HG02938 (cell line): ENCODE measurements around the gene CBX2.
"Not testable (repeated sequence)": the region's sequence is repeated elsewhere in the genome, so short reads cannot be mapped to it uniquely, and the experiment has no call there.

Experiments
- ATAC-seq: cut with Tn5 transposase; IDR thresholded peaks from one replicate; pipeline ENCODE4 v1.9.1; 2021; ENCODE audit warnings: mild to moderate bottlenecking, moderate library complexity; ENCODE audit not compliant: unreplicated experiment

CBX2 gene

DNA sequence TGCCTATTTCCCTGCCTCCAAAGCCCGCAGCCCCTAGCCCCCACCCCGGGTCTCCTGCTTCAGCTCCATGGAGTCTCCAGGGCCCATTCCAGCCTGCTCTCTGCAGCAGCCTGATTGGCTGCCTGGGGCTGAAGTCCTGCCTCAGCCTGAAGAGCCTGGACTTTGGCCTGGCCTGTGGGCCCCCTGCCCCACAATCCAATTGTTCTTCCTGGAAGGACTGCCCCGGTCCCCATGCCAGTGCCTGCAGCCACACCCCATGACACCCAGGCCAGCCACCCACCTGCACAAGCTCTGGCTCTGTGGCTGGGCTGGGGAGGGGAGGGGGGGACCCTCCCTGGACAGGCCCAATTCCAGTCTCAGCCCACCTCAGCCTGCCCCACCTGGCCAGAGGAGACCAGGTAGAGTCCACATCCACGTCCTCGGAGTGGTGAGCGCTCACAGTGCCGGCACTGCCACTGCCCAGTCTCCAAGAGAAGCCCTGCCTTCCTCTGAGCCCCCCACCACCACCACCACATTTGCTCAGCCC is 34.9 kb upstream of the CBX2 start:
- ATAC-seq, result no peak

DNA sequence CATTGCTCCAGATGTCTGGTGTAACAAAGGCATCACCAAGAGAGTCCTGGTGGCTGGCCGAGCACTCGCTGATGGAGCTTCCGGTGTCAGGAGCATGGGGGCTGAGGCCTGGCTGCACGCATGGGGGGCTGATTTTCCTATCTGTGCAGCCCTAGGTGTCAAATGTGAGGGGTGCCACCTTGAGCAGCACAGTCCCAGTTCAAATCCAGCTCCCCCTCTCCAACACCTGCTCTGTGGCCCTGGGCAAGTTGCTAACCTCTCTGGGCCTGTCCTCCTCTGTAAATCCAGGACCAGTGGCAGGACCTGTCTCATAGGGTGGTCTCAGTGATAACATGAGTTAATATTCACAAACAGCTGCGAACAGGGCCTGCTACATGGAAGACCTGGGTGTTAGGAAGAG is 34.3 kb upstream of the CBX2 start:
- no peak for ATAC-seq

DNA sequence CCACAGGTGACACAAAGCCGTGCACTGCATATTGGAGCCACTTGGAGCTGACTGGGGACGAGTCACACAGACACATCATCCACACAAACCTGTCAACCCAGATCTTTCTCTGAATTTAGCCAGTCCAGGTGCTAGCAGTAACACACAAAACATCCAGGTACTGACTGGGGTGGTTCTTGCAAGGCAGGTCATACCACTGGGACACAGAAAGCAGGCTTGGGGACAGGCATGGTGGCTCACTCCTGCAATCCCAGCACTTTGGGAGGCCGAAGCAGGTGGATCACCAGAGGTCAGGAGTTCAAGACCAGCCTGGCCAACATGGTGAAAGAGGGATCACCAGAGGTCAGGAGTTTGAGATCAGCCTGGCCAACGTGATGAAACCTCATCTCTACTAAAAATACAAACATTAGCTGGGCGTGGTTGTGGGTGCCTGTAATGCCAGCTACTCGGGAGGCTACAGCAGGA is 32.3 kb upstream of the CBX2 start:
- ATAC-seq, result no peak

DNA sequence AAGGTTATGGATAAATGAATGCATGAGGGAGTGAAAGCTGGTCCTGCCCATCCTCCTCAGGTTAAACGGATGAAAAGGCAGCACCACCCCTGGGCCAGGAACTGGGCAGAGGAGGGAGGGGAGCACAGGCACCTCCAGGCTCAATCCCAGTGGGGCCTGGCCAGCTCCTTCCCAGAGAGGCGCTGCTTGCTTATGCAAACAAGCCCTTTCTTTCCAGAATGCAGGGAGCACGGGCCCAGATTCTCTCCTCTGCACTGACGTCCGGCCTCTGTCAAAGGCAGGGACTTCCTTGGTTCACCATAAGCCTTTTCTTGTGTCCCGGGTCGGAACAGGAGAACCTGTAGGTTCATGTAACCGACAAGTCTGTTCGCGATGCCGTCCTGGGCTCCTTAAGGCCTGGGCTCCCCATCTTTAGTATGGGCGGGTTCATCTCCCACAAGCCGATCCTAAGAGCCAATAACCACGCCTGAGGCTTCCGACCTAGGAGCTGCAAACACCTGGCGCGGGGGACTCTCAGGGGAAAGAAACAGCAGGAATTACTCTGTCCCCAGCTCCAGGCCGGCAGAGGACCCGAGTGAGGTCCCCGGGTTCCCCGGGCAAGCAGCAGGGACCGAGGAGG is 30.9 kb upstream of the CBX2 start:
- ATAC-seq, result no peak

DNA sequence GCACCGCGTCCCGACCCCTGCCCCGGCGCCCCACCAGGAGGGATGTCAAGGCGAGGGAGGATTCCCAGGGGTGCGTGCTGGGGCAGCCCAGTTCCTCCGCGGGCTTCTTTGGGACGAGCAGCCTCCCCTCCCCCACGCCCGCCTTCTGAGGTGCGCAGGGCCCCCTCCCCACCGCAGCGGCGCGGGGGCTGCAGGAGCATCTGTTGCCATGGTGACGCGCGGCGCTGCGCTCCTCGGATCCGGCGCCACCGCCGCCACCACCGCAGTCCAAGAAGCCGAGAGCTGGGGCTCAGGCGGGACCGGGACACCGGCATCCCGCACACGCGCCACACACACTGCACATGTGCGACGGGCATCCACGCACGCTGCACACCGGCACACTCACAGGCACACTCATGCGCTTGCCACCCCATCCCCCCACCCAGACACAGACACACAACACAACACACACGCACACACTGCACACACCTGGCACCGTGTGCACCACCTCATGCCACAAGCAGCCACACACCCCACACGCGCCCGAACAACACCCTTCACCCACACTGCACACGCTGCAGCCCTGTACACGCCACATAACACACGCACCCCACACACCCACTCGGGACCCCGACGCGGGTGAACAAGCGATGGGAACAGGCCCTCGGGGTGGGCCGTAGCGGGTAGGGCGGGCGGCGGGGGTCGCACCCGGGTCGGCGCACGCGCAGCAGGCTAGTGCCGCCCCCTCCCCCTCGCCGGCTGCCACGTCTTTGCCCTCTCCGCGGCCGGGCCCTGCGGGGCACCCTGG is 30.2 kb upstream of the CBX2 start:
- ATAC-seq, result no peak

DNA sequence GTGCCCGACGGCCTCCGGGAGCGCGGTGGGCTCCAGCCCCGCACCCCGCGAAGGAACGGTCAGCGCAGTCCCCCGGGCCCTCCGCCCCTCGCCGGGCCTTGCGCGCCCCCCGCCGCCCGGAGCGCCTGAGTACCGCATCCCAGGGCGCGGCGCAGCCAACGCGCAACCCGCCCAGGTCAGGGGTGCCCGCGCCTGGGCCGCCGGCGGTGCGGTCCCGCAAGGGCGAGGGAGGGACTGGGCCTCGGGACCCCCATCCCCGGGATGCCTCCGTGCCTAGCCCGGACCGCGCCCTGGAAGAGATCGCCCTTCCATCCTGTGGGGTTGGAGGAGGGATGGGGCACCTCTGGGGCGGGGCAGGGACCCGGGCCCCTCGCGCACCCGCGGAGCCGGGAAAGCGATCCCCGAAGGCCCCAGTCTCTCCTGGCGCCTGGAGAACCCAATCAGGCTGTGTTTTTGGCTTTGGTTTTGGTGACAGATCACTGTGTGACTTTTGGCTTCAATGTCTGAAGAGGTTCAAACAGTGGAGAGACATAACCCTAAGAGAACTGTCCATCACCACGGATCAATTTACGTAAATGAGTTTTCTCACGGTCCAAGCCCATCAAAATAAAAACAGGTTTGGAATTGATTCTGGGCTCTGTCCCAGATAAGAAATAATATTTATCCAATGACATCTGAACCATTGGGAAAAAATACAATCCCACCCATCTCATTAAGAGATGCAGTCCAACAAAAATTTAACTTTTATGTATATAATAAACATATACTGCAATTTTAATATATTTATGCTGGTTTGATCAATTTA is 29.5 kb upstream of the CBX2 start:
- no peak for ATAC-seq

DNA sequence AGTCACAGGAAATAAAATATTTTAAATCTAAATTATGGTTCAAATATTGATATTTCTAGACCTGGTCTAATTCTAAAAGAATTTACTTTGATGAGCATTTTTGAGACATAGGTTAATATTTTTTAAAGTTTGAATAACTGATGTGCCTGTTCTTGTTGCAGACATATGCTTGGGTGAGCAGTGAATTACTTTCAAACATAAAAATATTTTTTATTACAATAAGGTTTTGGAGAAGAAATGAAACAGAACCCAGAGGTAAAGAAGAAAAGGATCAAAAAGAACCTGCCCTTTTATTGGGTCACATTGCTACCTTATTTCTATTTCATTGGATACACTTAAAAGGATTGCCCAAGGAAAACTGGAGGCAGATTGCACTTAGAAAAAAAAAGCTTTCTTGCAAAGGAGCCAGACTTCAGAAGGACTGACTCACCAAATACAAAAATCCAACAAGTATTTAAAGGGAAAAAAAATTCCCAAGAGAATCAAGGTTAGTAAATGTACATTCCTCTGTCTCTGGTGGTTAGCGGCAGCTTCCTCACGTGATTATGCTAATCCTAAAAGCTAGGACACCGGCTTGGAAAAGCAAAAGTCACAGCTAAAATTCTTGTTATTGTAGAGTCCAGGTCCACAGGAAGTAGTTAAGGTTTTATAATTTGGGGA is 28.7 kb upstream of the CBX2 start:
- no peak for ATAC-seq

DNA sequence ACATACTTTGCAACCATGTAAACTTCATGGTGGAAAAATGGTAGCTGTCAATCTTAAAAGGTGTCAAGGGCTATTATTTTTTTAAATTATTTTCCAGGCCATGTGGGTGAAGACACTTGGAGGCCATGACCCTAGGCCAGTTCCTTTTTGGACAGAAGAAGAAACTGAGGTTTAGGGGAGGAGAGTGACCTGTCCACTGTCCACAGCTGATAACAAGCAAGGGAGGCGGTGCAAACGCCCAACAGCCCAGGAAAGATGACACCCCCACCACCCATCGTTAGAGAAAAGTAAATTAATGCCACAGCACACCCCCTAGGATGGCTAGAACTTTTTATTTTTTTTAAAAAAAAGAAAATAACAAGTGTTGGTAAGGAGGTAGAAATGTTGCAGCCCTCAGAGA is 28.0 kb upstream of the CBX2 start:
- no peak for ATAC-seq

DNA sequence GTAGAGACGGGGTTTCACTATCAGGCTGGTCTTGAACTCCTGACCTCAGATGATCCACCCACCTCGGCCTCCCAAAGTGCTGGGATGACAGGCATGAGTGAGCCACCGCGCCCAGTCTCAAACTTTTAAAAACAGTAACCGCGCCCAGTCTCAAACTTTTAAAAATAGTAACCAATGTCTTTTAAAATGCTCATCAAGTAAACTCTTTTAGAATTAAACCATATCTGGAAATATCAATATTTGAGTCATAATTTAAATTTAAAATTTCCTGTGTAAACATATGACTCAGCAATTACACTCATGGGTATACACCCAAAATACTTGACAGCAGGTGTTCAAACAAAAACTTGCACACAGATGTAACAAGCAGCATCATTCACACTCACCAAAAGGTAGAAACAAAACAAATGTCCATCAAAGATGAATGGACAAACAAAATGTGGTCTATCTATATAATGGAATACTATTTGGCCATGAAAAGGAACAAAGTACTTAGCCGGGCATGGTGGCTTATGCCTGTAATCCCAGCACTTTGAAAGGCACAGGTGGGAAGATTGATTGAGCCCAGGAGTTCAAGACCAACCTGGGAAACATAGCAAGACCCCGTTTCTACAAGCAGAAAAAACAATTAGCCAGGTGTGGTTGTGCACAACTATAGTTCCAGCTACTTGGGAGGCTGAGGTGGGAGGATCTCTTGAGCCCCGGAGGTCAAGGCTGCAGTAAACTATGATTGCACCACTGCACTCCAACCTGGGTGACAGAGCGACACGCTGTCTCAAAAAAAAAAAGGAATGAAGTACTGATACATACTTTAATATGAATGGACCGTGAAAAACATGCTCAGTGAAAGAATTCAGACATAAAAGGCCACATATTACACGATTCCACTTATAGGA is 27.1 kb upstream of the CBX2 start:
- no peak for ATAC-seq

DNA sequence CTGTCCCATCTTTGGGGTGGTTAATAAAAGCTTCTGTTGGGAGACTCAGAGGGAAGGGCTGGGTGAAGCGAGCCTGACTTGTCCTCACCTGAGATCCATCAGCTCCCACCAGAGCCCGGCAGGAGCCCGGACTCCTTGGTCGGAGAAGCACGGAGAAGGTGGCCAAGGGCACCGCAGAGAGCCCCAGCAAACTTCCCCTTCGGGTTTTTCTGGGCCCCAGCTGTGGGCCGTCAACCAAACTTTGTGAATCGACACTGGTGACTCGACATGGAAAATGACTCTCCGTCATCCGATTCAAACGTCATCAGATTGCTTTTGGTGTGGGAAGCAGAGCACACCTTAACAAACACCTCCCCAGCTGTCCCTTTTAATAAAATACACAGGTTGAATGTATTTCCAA is 25.8 kb upstream of the CBX2 start:
- no peak for ATAC-seq

DNA sequence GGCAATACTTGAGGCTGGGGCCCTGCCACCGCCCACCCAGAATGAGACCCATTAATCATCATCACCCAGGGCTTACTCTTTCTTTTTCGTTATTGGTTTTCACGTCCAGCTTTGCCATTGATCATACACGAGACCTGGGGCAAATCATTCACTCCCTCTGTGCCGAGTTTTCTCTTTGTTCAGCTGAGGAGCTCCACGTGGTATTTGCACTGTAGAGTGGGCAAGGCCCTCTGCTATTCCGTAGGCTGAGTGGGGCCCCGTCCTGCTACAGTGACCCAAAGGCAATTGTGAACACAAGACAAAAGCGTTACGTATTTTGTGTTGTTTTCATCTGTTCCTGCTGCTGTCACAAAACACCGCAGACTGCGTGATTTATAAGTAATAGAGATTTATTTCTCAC is 23.6 kb upstream of the CBX2 start:
- no peak for ATAC-seq

DNA sequence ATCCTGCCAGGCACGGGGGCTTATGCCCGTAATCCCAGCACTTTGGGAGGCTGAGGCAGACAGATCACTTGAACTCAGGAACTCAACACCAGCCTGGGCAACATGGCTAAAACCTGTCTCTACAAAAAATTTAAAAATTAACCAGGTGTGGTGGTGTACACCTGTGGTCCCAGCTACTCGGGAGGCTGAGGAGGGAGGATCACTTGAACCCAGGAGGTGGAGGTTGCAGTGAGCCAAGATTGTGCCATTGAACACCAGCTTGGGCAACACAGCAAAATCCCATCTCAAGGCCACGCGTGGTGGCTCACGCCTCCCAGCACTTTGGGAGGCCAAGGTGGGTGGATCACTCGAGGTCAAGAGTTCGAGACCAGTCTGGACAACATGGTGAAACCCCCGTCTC is 23.0 kb upstream of the CBX2 start:
- ATAC-seq, result not testable (repeated sequence)

DNA sequence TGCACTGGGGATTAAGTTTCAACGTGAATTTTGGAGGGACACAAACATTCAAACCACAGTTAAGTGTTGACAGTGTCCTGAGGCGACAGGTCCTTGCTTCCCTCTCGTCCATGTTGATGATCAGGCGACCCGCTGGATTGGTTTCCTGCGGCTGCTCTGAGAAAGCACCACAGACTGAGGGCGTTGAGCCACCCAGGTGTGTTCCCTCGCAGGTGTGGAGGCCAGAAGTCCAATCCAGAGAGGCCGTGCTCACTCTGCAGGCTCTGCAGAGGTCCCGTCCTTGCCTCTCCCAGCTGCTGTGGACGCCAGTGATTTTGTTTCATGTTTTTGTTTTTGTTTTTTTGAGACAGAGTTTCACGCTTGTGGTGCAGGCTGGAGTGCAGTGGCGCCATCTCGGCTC is 22.4 kb upstream of the CBX2 start:
- ATAC-seq, result no peak

DNA sequence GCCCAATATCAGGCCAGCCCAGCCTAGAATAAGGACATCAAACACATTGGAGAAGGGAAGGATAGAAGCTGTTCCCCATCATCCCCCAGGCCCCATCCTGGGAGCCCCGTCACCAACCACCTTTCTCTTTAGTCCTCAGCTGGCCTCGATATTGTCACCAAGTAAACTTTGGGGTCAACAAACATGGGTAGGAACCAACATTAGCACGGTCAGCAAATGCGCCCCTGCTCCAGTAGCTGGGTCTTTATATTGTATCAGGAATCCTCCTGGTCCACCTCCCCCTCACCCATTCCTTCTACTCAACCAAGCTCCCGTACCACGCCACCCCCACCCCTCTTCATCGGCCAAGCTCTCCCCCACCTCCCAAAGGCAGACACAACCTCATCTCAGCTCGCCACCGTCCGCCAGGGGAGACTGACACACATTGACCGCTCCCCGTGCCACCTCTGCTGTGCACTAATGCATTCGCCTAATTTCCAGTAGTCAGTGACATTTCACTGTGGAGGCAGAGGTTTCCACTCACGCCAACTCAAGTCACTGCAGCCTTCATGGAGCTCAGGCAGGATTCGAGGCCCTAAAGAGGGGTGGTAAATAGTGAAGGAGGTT is 20.7 kb upstream of the CBX2 start:
- no peak for ATAC-seq

DNA sequence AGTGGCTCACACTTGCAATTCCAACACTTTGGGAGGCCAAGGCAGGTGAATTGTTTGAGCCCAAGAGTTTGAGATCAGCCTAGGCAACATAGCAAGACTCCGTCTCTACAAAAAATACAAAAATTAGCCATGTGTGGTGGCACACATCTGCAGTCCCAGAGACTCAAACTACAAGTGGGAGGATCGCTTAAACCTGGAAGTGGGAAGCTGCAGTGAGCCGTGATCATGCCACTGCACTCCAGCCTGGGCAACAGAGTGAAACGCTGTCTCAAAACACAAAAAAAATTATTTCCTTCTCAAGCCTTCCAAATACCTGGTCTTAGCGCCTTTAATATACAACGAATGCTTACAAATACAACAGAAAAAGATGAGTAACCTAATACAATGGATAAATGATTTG is 19.7 kb upstream of the CBX2 start:
- ATAC-seq, result no peak

DNA sequence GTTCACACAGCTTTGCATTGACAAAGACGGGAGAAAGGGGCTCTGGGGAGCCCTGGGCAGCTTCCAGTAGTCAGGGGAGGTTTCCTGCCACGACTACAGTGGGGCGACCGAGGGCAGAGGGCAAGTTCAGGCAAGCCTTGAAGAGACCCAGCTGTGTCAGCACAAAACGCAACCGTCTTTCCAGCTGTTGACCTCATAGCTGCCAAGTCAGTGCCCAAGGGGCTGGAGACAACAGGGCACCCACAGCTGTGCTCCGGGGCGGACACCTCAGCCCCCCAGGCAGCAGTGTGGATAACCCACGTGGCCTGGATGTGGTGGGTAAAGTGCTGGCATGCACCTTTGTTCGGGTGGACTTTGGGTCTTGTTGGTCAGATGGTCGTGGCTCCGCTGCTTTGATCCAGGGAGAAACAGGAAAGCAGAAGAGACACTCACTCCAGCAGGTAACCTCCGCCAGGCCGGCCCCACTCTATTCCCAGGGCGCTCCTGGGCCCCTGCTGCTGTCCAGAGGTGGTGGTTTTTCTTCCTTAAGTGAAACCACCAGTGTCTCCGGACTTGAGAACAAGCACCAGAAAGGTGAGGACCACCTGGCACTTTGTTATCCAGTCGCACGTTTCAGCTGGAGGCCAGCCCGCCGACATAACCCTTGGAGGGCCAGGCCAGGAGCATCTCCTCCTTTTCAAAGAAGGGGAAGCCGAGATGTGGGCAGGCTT is 17.6 kb upstream of the CBX2 start:
- no peak for ATAC-seq

DNA sequence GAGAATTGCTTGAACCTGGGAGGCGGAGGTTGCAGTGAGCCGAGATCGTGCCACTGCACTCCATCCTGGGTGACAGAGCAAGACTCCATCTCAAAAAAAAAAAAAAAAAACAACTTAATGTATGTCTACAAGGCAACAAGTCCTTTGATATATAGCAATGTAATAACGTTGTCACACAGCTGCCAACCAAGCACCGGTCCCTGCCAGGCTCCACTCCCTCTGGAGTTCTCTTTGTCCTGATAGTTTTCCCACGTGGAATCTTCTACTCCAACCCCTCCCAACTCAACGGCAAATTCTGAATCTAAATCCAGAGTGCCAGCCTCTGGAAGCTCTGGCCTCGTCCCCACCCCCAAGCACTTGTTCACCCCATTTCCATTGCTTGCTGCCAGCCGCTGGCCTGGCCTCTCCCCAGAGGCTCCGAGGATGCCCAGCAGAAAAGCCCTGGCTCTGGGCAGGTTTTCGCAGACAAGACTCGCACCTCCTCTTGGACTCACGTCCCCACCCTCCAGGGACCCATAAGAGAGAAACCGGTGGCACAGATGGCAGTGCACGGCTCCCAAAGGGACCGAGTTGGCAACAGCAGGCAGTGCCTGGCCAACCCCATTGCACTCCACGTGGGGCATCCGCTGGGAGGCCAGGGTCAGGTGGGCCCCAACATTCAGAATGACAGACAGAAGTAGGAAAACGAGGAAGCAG is 15.9 kb upstream of the CBX2 start:
- no peak for ATAC-seq

DNA sequence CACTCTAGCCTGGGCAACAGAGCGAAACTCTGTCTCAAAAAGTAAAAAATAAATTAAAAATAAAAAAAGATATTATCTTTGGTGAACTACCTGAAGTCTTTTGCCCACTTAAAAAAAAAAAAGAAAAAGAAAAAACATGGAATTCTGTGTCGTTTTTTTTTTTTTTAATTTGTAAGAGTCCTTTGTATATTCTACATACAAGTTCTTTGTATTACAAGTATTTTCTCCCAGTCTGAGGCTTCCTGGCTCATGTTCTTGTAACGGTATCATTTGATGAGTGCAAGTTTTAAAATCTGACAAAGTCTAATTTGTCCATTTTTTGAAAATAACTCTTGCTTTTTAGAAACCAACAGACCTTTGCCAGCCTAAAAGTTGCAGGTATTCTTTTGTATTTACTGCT is 12.2 kb upstream of the CBX2 start:
- ATAC-seq, result no peak
